Erythroblast (primary cell): ENCODE results near the gene SKIC2.

Experiments
- GATA1 ChIP-seq: IDR thresholded peaks from 2 replicates; pipeline ENCODE4 v1.6.1; 2011; ENCODE audit warnings: low read depth, mild to moderate bottlenecking, control low read depth, low read length, moderate library complexity
- POLR2A ChIP-seq: IDR thresholded peaks from 2 replicates; pipeline ENCODE4 v1.6.1; 2011; ENCODE audit warnings: mild to moderate bottlenecking, low read length

GRCh38 chr6:31933537-31933936 lies 25.4 kb upstream of the SKIC2 start:
- TF ChIP-seq POLR2A (no peak), GATA1 (no peak)
